NCI-H1694 treated with DMSO at 0.1 percent for 48 hours (cell line): Measurements from ENCODE around the gene SDR39U1.
A peak's percentile ranks its signal among the peaks of the same experiment; 100 is the strongest.
"Not testable (repeated sequence)": the region's sequence is repeated elsewhere in the genome, so short reads cannot be mapped to it uniquely, and the experiment has no call there.

Experiments used
- DNase-seq: peaks from one replicate; lab custom pipeline; 2025; lab: John Stamatoyannopoulos, UW

Gene SDR39U1

GRCh38 chr14:24442240-24443052 is at the start of gene SDR39U1:
Gene SDR39U1, minus strand, starts transcription at chr14:24442776. Its CDS starts 7 bp downstream, at chr14:24442769.
- DNase-seq = peak; percentile 99

- not testable (repeated sequence) for DNase-seq
Observed at GRCh38 chr14:24491586-24492408, 49.2 kb upstream of the SDR39U1 start.

DNA sequence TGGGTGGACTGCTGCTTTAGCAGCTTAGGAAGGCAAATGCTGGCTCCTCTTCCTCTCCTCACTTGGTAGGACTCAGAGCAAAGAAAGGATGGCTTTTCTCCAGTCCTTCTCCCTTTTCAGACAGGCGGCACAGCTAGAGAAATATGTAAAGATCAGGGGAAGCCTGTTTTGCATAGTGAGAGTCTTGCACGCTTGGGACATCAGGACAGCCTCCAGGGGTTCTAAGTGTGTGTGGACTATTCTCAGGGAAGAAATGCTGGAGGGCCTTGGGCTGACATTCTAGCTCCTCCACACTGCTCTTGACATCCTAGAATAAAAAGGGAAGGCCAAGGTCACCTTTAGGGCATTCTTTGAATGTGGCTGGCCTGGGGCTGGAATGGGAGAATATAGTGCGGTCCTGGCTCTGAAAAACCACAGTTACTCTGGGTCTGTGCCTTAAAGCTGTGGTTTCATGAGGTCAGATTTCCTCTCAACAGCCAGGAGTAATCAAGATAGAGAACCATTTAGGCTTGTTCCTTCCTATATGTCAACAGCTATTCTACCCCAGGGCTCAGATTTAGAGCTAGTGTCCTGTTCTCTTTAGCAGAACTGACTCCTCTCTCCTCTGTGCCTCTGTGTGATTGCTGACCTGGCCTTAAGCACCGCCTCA is 41.2 kb upstream of the SDR39U1 start:
- no peak for DNase-seq

- DNase-seq = not testable (repeated sequence)
Observed at GRCh38 chr14:24482699-24483303, 40.2 kb upstream of the SDR39U1 start.

DNA sequence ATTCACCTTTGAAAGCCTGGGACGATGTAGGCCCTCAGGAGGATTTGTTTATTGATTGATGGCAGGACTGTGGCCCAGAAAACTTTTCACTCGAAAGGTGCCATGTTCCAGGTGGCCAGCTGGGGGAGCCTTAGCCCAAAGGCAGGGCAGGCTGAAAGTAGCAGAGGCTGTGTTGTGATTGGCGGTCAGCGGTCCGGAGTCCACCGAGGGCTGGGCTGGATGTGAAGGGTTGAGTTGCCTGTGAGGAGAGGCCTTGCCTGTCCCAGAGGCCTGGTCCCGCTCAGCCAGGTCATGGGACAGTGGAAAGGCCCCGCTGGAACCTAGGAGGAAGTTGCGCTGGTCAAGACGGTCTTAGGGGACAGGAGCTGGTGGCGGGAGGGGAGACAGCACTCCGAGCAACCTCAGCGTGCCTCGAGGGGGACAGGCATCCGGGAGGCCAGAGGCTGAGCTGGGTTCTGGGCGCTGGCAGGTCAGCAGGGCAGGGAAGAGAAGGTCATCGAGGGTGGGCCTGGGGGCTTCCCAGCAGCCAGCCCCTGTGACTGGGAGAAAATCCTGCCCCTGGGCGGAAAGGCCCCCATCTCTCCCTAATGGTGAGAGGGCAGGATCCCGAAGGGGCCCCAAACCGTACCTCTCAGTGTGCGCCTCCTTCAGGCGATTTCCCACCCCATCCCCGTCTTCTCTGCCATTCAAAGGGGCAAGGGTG is 39.2 kb upstream of the SDR39U1 start:
- peak; percentile 2 for DNase-seq

DNA sequence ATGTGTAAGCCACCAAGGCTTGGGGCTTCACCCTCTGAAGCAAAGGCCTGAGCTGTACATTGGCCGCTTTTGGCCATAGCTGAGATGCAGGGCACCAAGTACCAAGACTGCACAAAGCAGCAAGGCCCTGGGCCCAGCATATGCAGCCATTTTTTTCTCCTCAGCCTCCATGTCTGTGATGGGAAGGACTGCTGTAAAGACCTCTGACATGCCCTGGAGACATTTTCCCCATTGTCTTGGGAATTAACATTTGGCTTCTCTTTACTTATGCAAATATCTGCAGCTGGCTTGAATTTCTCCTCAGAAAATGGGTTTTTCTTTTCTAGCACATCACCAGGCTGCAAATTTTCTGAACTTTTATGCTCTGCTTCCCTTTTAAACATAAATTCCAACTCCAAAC is 37.4 kb upstream of the SDR39U1 start:
- not testable (repeated sequence) for DNase-seq

GRCh38 chr14:24475261-24475660 is 32.7 kb upstream of the SDR39U1 start:
- no peak for DNase-seq

- no peak for DNase-seq
Observed at GRCh38 chr14:24473211-24473610, 30.6 kb upstream of the SDR39U1 start.

- DNase-seq = not testable (repeated sequence)
Observed at GRCh38 chr14:24470450-24470849, 27.9 kb upstream of the SDR39U1 start.

DNA sequence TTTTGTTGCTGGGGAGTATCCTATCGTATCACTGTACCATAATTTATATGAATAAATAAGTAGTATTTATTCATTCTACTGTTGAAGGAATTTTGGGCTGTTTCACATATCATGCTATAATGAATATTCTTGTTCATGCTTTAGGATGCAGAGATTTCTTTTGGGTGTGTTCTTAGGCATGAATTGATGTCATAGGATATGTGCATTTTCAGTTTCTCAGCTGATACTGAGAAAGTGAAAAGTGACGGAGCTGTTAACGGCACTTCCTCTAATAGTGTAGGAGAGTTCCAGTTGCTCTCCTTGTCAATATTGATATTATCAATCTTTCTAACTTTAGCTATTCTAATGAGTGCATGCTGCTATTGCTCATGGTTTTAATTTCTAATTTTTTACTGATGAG is 23.2 kb upstream of the SDR39U1 start:
- no peak for DNase-seq

DNA sequence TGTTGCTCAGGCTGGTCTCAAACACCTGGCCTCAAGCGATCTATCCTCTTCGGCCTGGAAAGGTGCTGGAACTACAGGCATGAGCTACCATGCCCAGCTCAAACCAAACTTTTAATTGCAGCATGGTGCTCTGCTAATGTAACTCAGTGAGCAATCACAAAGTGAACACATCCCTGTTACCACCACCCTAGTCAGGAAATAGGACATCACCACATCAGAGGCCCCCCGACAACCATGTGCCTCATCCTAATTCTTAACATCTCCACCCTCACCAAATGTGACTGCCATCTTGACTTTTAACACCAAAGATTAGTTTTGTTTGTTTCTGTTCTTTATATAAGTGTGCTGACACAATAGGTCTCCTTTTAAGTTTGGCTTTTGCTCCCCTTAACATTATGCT is 22.8 kb upstream of the SDR39U1 start:
- DNase-seq = no peak

- no peak for DNase-seq
Observed at GRCh38 chr14:24463884-24464785, 21.6 kb upstream of the SDR39U1 start.

GRCh38 chr14:24463017-24463883 is 20.7 kb upstream of the SDR39U1 start:
- no peak for DNase-seq

DNA sequence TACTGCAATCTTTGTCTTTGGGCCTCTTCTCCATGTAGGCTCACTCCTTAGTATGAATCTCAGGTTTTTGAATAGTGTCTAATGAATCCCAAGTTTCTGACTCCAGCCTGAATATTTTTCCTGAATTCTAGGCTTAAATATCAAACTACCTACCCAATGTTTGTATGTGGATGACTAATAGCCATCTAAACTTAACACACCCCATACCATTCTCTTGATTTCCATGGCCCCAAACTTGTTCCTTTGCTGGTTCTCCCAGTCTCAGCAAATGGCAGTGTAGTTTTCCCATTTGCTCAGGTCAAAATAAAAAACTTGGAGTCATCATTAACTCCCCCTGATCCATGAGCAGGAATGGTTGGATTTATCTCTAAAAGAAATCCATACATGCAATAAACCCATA is 18.8 kb upstream of the SDR39U1 start:
- DNase-seq = no peak

GRCh38 chr14:24459331-24459730 is 16.8 kb upstream of the SDR39U1 start:
- DNase-seq = no peak

DNA sequence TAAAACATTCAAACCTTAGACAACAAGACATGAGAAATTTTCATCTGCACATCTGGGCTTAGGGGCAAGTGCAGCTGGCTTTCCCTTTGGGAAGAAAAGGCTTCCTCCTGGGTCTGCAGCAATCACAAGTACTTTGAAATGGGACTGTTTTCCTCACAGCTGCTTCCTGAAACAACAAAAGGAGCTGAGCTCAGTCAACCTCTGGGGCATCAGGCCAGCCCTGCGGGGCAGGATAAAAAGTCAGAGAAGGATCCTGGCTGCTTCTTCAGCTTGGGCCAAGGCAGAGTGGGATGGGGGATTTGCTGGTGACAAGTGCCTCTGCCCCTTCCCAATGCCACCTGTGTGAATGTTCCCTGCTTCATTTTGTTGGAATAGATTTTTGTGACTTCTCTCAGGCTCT is 16.2 kb upstream of the SDR39U1 start:
- no peak for DNase-seq

DNA sequence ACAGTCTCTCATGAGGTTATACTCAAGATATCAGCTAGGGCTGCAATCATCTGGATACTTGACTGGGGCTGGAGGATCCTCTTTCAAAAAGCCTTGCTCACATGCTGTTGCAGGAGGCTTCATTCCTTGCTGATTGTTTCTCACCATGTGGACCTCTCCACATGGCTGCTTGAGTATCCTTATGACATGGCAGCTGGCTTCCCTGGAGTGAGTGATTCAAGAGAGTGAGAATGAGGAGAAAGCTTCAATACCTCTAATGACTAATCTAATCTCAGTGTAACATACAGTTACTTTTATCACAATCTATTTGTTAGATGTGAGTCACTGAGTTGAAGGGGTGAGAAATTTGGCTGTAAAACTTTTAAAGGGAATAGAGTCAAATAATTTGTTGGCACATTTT is 14.4 kb upstream of the SDR39U1 start:
- DNase-seq = no peak

DNA sequence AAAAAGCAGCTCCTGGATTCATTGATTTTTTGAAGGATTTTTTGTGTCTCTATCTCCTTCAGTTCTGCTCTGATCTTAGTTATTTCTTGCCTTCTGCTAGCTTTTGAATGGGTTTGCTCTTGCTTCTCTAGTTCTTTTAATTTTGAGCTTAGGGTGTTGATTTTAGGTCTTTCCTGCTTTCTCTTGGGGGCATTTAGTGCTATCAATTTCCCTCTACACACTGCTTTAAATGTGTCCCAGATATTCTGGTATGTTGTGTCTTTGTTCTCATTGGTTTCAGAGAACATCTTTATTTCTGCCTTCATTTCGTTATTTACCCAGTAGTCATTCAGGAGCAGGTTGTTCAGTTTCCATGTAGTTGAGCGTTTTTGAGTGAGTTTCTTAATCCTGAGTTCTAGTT is 8.3 kb upstream of the SDR39U1 start:
- not testable (repeated sequence) for DNase-seq

- DNase-seq = no peak
Observed at GRCh38 chr14:24443053-24443665, 583 bp upstream of the SDR39U1 start.
